ENCODE results near the gene AGPS.
A peak's percentile ranks its signal among the peaks of the same experiment; 100 is the strongest.

AGPS gene

GRCh38 chr2:177538323-177538722 lies 145.8 kb downstream of the AGPS start:
- no peak overlapping the region for H3K4me3 ChIP-seq
- H3K4me2 ChIP-seq: no peak overlapping the region
- no peak overlapping the region for H3K9ac ChIP-seq
- peaks cover 0 to 18% (median 0%) of the 10 kb centered on the region in 11 experiments; a peak in 7 of 22 replicates for H3K36me3 ChIP-seq
- H3K27me3 ChIP-seq: no peaks in the 10 kb centered on the region
- H3K4me1 ChIP-seq: no peaks in the 10 kb centered on the region
- no peaks in the 10 kb centered on the region for H4K20me1 ChIP-seq
- H3K27ac ChIP-seq: no peak overlapping the region
- TF ChIP-seq Cebpa-rat (IDR thresholded peaks at IDR 0.05): no peak
- no peaks in the 10 kb centered on the region for H3K9me3 ChIP-seq (replicated peaks in 1 of 11)

- H3K9me3 ChIP-seq (replicated peaks in 1 of 11): peaks cover 3 to 14% (median 9%) of the 10 kb centered on the region in 11 experiments; a peak in 20 of 22 replicates
- no peaks in the 10 kb centered on the region for H4K20me1 ChIP-seq
- peaks cover 3 to 17% (median 5%) of the 10 kb centered on the region in 10 experiments; a peak in 12 of 20 replicates for H3K4me1 ChIP-seq
- peaks cover 0 to 18% (median 0%) of the 10 kb centered on the region in 11 experiments; a peak in 8 of 22 replicates for H3K36me3 ChIP-seq
- no peak overlapping the region for H3K4me3 ChIP-seq
- H3K4me2 ChIP-seq: no peak overlapping the region
- no peak for TF ChIP-seq Cebpa-rat (IDR thresholded peaks at IDR 0.05)
- H3K27ac ChIP-seq: no peak overlapping the region
- no peaks in the 10 kb centered on the region for H3K27me3 ChIP-seq
- H3K9ac ChIP-seq: no peak overlapping the region
Measured at GRCh38 chr2:177540283-177540682, 147.7 kb downstream of the AGPS start.

- Histone ChIP-seq H3K27me3 (no peaks in the 10 kb centered on the region), H3K4me2 (no peak overlapping the region), H4K20me1 (no peaks in the 10 kb centered on the region), H3K9ac (no peak overlapping the region), H3K36me3 (peaks cover 0 to 25% (median 6%) of the 10 kb centered on the region in 11 experiments; a peak in 12 of 22 replicates), H3K9me3 (replicated peaks in 1 of 11) (peaks cover 14 to 25% (median 20%) of the 10 kb centered on the region in 11 experiments), H3K4me3 (no peak overlapping the region), H3K27ac (no peak overlapping the region), H3K4me1 (peaks cover 3 to 20% (median 6%) of the 10 kb centered on the region in 10 experiments; a peak in 12 of 20 replicates)
- TF ChIP-seq Cebpa-rat (IDR thresholded peaks at IDR 0.05): no peak
Measured at GRCh38 chr2:177541258-177541991, 148.9 kb downstream of the AGPS start.

- TF ChIP-seq Cebpa-rat (IDR thresholded peaks at IDR 0.05): no peak
- no peak overlapping the region for H3K27ac ChIP-seq
Measured at GRCh38 chr2:177542396-177542795, 149.8 kb downstream of the AGPS start.

GRCh38 chr2:177543007-177543760 lies 150.6 kb downstream of the AGPS start:
- no peak overlapping the region for H3K4me3 ChIP-seq
- H3K36me3 ChIP-seq: peaks cover 0 to 18% (median 6%) of the 10 kb centered on the region in 11 experiments; a peak in 12 of 22 replicates
- H3K4me1 ChIP-seq: peaks cover 9 to 20% (median 14%) of the 10 kb centered on the region in 10 experiments; a peak in 18 of 20 replicates
- H3K9me3 ChIP-seq (replicated peaks in 1 of 11): peaks cover 16 to 28% (median 24%) of the 10 kb centered on the region in 11 experiments
- H3K4me2 ChIP-seq: no peak overlapping the region
- no peaks in the 10 kb centered on the region for H4K20me1 ChIP-seq
- no peak overlapping the region for H3K9ac ChIP-seq
- no peak for TF ChIP-seq Cebpa-rat (IDR thresholded peaks at IDR 0.05)
- no peak overlapping the region for H3K27ac ChIP-seq
- no peaks in the 10 kb centered on the region for H3K27me3 ChIP-seq

More at GRCh38 chr2:177542396-177542795, 149.8 kb downstream of the AGPS start:
- H3K4me2 ChIP-seq: no peak overlapping the region
- H3K9me3 ChIP-seq (replicated peaks in 1 of 11): peaks cover 16 to 28% (median 24%) of the 10 kb centered on the region in 11 experiments
- H3K9ac ChIP-seq: no peak overlapping the region
- H4K20me1 ChIP-seq: no peaks in the 10 kb centered on the region
- H3K4me3 ChIP-seq: no peak overlapping the region
- peaks cover 3 to 20% (median 9%) of the 10 kb centered on the region in 10 experiments; a peak in 13 of 20 replicates for H3K4me1 ChIP-seq
- peaks cover 0 to 25% (median 6%) of the 10 kb centered on the region in 11 experiments; a peak in 12 of 22 replicates for H3K36me3 ChIP-seq
- H3K27me3 ChIP-seq: no peaks in the 10 kb centered on the region

- Histone ChIP-seq H3K9me3 (replicated peaks in 1 of 11) (peaks cover 16 to 28% (median 24%) of the 10 kb centered on the region in 11 experiments), H3K4me3 (no peak overlapping the region), H3K4me2 (peak overlapping the region in 5 of 11 experiments; percentile 6 to 27 (median 17); a peak in 4 of 22 replicates), H3K27ac (no peak overlapping the region), H4K20me1 (no peaks in the 10 kb centered on the region), H3K9ac (no peak overlapping the region), H3K4me1 (peaks cover 12 to 32% (median 21%) of the 10 kb centered on the region in 10 experiments; a peak in 19 of 20 replicates), H3K27me3 (no peaks in the 10 kb centered on the region), H3K36me3 (peaks cover 0 to 13% (median 6%) of the 10 kb centered on the region in 11 experiments; a peak in 9 of 22 replicates)
- TF ChIP-seq Cebpa-rat (IDR thresholded peaks at IDR 0.05): no peak
Measured at GRCh38 chr2:177545143-177545542, 152.6 kb downstream of the AGPS start.

- no peaks in the 10 kb centered on the region for H4K20me1 ChIP-seq
- H3K9ac ChIP-seq: no peak overlapping the region
- H3K36me3 ChIP-seq: peaks cover 0 to 13% (median 4%) of the 10 kb centered on the region in 11 experiments; a peak in 9 of 22 replicates
- H3K4me1 ChIP-seq: peaks cover 12 to 32% (median 21%) of the 10 kb centered on the region in 10 experiments; a peak in 19 of 20 replicates
- H3K4me2 ChIP-seq: no peak overlapping the region
- TF ChIP-seq Cebpa-rat (IDR thresholded peaks at IDR 0.05): no peak
- H3K9me3 ChIP-seq (replicated peaks in 1 of 11): peaks cover 16 to 28% (median 24%) of the 10 kb centered on the region in 11 experiments
- peak overlapping the region in 1 of 10 experiments; percentile 10; a peak in 1 of 20 replicates for H3K4me3 ChIP-seq
- H3K27ac ChIP-seq: no peak overlapping the region
- no peaks in the 10 kb centered on the region for H3K27me3 ChIP-seq
Measured at GRCh38 chr2:177545981-177546585, 153.5 kb downstream of the AGPS start.

GRCh38 chr2:177547122-177547521 lies 154.5 kb downstream of the AGPS start:
- Histone ChIP-seq H3K4me1 (peaks cover 12 to 34% (median 22%) of the 10 kb centered on the region in 10 experiments; a peak in 19 of 20 replicates), H4K20me1 (no peaks in the 10 kb centered on the region), H3K4me3 (no peak overlapping the region), H3K9ac (no peak overlapping the region), H3K9me3 (replicated peaks in 1 of 11) (peaks cover 16 to 28% (median 24%) of the 10 kb centered on the region in 11 experiments), H3K27me3 (no peaks in the 10 kb centered on the region), H3K27ac (no peak overlapping the region), H3K36me3 (peaks cover 0 to 13% (median 4%) of the 10 kb centered on the region in 11 experiments; a peak in 9 of 22 replicates), H3K4me2 (peak overlapping the region in 2 of 11 experiments; percentile 15 to 24; a peak in 5 of 22 replicates)
- no peak for TF ChIP-seq Cebpa-rat (IDR thresholded peaks at IDR 0.05)
